ENCODE data around the gene GP9.
"Not testable (repeated sequence)": the region's sequence is repeated elsewhere in the genome, so short reads cannot be mapped to it uniquely, and the experiment has no call there.

The GP9 gene

DNA sequence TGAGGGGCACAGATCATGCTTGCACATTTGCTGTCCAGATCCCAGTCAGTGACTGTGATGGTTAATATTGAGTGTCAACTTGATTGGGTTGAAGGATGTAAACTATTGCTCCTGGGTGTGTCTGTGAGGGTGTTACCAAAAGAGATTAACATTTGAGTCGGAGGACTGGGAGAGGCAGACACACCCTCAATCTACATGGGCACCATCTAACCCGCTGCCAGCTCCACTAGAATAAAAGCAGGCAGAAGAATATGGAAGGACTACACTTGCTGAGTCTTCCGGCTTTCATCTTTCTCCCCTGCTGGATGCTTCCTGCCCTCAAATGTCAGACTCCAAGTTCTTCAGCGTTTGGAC lies 5.1 kb downstream of the GP9 start:
- DNase-seq (ENCODE audit: insufficient read length, low spot score): no peak
- TF ChIP-seq SPI1 (IDR thresholded peaks at IDR 0.05; ENCODE audit: low read depth, low read length): no peak
- TF ChIP-seq POU2F2 (IDR thresholded peaks at IDR 0.05; ENCODE audit: low read depth, low read length): no peak
- TF ChIP-seq PAX5 (IDR thresholded peaks at IDR 0.05; ENCODE audit: insufficient read depth, low read length, severe bottlenecking): no peak
- no peak for TF ChIP-seq POLR2AphosphoS5 (IDR thresholded peaks at IDR 0.05; ENCODE audit: low read depth, low read length)
- no peak for TF ChIP-seq TAF1 (IDR thresholded peaks at IDR 0.05; ENCODE audit: low read depth, low read length)
- TF ChIP-seq POLR2A (IDR thresholded peaks at IDR 0.05; ENCODE audit: low read depth, low read length): no peak
- no peak for FAIRE-seq

DNA sequence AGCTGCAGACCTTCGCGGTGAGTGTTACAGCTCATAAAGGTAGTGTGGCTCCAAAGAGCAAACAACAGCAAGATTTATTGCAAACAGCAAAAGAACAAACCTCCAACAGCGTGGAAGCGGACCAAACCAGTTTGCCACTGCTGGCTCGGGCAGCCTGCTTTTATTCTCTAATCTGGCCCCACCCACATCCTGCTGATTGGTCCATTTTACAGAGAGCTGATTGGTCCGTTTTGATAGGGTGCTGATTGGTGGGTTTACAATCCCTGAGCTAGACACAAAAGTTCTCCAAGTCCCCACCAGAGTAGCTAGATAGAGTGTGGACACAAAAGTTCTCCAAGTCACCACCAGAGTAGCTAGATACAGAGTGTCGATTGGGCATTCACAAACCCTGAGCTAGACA lies 7.1 kb downstream of the GP9 start:
- FAIRE-seq; DNase-seq (ENCODE audit: insufficient read length, low spot score): not testable (repeated sequence)

DNA sequence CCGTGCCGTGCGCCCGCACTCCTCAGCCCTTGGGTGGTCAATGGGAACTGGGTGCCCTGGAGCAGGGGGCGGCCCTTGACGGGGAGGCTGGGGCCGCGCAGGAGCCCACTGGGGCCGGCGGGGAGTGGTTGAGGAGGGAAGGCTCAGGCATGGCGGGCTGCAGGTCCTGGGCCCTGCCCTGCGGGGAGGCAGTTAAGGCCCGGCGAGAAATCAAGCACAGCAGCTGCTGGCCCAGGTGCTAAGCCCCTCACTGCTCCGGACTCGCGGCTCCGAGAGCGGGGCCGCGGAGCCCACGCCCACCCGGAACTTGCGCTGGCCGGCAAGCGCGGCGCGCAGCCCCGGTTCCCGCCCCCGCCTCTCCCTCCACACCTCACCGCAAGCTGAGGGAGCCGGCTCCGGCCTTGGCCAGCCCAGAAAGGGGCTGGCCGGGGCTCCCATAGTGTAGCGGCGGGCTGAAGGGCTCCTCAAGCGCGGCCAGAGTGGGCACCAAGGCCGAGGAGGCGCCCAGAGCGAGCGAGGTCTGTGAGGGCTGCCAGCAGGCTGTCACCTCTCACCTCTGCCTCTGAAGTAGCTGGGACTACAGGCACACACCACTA lies 7.8 kb downstream of the GP9 start:
- TF ChIP-seq TAF1 (IDR thresholded peaks at IDR 0.05; ENCODE audit: low read depth, low read length) (no peak), PAX5 (IDR thresholded peaks at IDR 0.05; ENCODE audit: insufficient read depth, low read length, severe bottlenecking) (no peak), POLR2AphosphoS5 (IDR thresholded peaks at IDR 0.05; ENCODE audit: low read depth, low read length) (no peak), SPI1 (IDR thresholded peaks at IDR 0.05; ENCODE audit: low read depth, low read length) (no peak), POLR2A (IDR thresholded peaks at IDR 0.05; ENCODE audit: low read depth, low read length) (no peak), POU2F2 (IDR thresholded peaks at IDR 0.05; ENCODE audit: low read depth, low read length) (no peak)
- no peak for DNase-seq (ENCODE audit: insufficient read length, low spot score)
- no peak for FAIRE-seq

DNA sequence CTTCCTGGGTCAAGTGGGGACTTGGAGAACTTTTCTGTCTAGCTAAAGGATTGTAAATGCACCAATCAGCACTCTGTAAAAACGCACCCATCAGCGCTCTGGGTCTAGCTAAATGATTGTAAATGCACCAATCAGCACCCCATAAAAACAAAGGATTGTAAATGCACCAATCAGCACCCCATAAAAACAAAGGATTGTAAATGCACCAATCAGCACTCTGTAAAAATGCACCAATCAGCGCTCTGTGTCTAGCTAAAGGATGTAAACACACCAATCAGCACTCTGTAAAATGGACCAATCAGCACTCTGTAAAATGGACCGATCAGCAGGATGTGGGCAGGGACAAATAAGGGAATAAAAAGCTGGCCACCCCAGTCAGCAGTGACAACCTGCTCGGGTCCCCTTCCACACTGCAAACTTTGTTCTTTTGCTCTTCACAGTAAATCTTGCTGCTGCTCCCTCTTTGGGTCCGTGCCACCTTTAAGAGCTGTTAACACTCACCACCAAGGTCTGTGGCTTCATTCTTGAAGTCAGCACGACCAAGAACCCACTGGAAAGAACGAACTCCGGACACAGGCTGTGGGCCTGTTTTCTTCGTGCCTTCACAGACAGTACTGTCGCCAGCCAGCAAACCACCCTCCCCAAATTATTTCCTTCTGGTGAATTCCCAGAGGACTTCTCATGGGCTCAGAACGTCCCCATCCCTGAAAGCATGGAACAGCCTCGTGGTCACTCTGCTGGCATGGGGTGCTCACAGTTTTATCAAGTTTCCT lies 8.9 kb downstream of the GP9 start:
- not testable (repeated sequence) for DNase-seq (ENCODE audit: insufficient read length, low spot score); FAIRE-seq

DNA sequence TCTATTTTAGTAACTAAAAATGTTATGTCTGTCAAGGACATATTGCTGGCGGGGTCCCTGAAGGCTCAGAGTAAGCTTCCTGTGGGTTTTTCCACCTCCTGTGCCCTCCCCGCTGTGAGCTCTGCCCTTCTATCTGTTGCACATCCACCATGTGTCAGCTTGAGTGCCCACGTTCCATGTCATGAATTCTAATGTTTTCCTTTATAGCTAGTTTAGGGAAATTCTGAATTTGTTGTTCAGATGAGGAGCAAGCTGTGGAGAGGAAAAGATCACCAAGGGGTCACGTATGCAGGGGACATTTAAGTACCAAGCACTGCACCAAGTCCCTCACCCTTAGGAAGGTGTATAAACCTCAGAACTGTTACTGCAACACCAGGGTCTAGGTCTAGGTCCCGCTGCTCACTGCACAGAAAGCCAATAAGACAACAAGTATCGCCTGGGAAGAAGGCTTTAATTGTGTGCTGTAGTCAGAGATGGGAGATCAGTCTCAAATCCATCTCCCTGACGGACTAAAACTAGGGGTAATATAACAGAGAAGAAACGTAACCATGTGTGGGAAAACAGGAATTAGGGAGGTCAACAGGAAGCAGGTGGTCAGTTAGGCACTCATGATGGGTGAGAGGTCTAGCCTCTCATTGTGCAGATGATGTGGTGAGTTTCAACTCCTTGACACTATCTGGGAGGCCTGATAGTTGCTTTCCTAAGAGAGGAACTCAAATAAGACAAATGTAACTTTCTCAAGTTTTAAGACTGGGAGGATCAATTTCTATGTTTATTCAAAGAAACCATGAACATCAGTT lies 9.7 kb downstream of the GP9 start:
- DNase-seq (ENCODE audit: insufficient read length, low spot score) (no peak), FAIRE-seq (no peak)
- TF ChIP-seq TAF1 (IDR thresholded peaks at IDR 0.05; ENCODE audit: low read depth, low read length) (no peak), SPI1 (IDR thresholded peaks at IDR 0.05; ENCODE audit: low read depth, low read length) (no peak), POU2F2 (IDR thresholded peaks at IDR 0.05; ENCODE audit: low read depth, low read length) (no peak), POLR2AphosphoS5 (IDR thresholded peaks at IDR 0.05; ENCODE audit: low read depth, low read length) (no peak), POLR2A (IDR thresholded peaks at IDR 0.05; ENCODE audit: low read depth, low read length) (no peak), PAX5 (IDR thresholded peaks at IDR 0.05; ENCODE audit: insufficient read depth, low read length, severe bottlenecking) (no peak)

DNA sequence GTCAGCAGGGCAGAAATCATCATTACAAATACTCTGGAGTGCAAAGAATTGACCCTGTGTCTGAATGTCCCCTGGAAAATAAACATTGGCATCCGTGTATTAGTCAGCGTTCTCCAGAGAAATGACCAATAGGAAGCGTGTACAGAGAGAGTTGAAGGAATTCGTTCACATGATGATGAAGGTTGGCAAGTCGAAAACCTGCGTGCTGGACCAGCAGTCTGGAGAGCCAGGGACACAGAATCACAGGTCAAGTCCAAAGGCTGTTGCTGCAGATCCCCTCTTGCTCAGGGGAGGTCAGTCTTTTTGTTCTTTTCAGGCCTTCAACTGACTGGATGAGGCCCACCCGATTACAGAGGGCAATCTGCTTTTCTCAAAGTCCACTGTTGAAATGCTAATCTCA lies 16.6 kb downstream of the GP9 start:
- FAIRE-seq (no peak), DNase-seq (ENCODE audit: insufficient read length, low spot score) (no peak)
- TF ChIP-seq SPI1 (IDR thresholded peaks at IDR 0.05; ENCODE audit: low read depth, low read length) (no peak), POU2F2 (IDR thresholded peaks at IDR 0.05; ENCODE audit: low read depth, low read length) (no peak), TAF1 (IDR thresholded peaks at IDR 0.05; ENCODE audit: low read depth, low read length) (no peak), PAX5 (IDR thresholded peaks at IDR 0.05; ENCODE audit: insufficient read depth, low read length, severe bottlenecking) (no peak), POLR2AphosphoS5 (IDR thresholded peaks at IDR 0.05; ENCODE audit: low read depth, low read length) (no peak), POLR2A (IDR thresholded peaks at IDR 0.05; ENCODE audit: low read depth, low read length) (no peak)

DNA sequence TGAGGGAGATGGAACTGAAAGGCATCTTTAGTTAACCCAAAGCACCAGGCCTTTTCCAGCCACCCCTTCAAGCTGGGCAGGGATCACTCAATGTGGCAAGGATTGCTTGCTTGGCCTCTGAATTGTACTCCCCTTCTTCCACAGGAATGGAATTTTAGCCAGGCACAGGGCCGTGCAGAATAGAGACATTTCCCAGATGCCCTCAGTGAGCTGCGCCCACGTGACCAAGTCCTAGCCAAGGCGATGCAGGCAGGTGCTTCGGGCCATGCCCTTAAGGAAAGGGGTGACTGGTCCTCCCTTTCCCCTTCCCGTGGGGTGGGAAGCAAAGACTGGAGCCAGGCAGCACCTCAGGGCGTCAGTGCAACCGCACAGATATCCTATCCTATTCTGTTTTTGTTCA lies 17.9 kb downstream of the GP9 start:
- FAIRE-seq (no peak), DNase-seq (ENCODE audit: insufficient read length, low spot score) (no peak)
- TF ChIP-seq PAX5 (IDR thresholded peaks at IDR 0.05; ENCODE audit: insufficient read depth, low read length, severe bottlenecking) (no peak), SPI1 (IDR thresholded peaks at IDR 0.05; ENCODE audit: low read depth, low read length) (no peak), POLR2A (IDR thresholded peaks at IDR 0.05; ENCODE audit: low read depth, low read length) (no peak), TAF1 (IDR thresholded peaks at IDR 0.05; ENCODE audit: low read depth, low read length) (no peak)

DNA sequence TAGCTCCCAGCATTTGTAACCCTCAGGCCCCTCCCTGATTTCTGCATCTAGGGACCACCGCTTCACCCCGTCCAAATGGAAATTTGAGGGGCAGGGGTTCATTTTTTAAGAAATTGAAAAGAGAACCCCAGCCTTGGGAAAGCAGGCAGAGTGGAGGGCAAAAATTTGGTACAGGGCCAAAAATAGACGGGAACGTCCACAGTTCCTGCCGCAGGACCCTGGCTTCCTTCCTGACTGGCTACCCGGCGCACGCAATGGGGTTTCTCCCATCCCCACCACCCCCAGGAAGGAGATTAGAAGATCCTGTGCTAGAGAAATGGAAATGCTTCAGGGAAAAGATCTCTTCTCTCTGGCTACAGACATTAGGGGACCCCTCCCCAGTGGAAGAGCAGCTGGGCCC lies 20.9 kb downstream of the GP9 start:
- FAIRE-seq (no peak), DNase-seq (ENCODE audit: insufficient read length, low spot score) (no peak)
- TF ChIP-seq POU2F2 (IDR thresholded peaks at IDR 0.05; ENCODE audit: low read depth, low read length) (no peak), PAX5 (IDR thresholded peaks at IDR 0.05; ENCODE audit: insufficient read depth, low read length, severe bottlenecking) (no peak), POLR2A (IDR thresholded peaks at IDR 0.05; ENCODE audit: low read depth, low read length) (no peak), SPI1 (IDR thresholded peaks at IDR 0.05; ENCODE audit: low read depth, low read length) (no peak), TAF1 (IDR thresholded peaks at IDR 0.05; ENCODE audit: low read depth, low read length) (no peak), POLR2AphosphoS5 (IDR thresholded peaks at IDR 0.05; ENCODE audit: low read depth, low read length) (no peak)

DNA sequence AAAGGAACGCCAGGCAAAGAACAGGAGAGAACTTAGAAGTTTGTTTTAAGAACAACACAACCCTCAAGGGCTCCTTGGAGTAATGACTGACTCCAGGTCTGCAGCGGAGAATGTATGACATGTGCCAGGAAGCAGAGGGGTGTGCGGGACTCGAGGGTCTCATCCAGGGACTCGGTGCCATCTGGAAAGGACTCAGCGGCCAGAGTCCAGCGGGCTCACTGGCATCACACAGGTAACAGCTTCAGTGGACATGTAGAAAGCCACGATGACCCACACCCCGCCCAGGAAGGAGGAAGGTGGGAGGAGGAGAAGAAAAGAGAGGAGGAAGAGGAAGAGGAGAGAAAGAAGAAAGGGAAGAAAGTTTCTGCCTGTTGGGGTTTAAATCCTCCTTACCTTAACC lies 21.4 kb downstream of the GP9 start:
- DNase-seq (ENCODE audit: insufficient read length, low spot score): no peak
- TF ChIP-seq PAX5 (IDR thresholded peaks at IDR 0.05; ENCODE audit: insufficient read depth, low read length, severe bottlenecking) (no peak), POLR2A (IDR thresholded peaks at IDR 0.05; ENCODE audit: low read depth, low read length) (no peak), POLR2AphosphoS5 (IDR thresholded peaks at IDR 0.05; ENCODE audit: low read depth, low read length) (no peak), TAF1 (IDR thresholded peaks at IDR 0.05; ENCODE audit: low read depth, low read length) (no peak), SPI1 (IDR thresholded peaks at IDR 0.05; ENCODE audit: low read depth, low read length) (no peak), POU2F2 (IDR thresholded peaks at IDR 0.05; ENCODE audit: low read depth, low read length) (no peak)
- no peak for FAIRE-seq

DNA sequence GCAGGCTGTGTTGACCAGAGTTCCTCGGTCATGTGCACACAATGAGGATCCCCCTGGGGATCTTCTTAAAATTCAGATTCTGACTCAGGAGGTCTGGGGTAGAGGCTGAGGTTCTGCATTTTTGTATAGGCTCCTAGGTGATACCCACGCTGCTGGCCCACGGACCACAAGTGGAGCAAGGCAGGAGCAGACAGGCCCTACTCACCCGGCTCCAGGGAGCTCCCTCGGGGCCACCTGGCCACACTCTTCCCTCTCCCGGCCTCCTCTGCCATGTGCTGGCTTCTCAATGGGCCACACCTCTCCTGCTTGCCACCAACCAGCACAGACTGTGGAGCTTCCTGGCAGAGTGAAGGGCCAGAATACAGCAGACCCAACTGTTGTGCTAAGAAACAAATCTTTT lies 23.9 kb downstream of the GP9 start:
- no peak for FAIRE-seq
- TF ChIP-seq POLR2A (IDR thresholded peaks at IDR 0.05; ENCODE audit: low read depth, low read length) (no peak), SPI1 (IDR thresholded peaks at IDR 0.05; ENCODE audit: low read depth, low read length) (no peak), TAF1 (IDR thresholded peaks at IDR 0.05; ENCODE audit: low read depth, low read length) (no peak)
- DNase-seq (ENCODE audit: insufficient read length, low spot score): no peak

Data from GM12891 (cell line).